ENCODE measurements around the gene XYLT1. TPM values are rescaled to one million over a fixed set of nuclear protein-coding genes. Genes with fewer than 3 reads are reported as not detected.

The XYLT1 gene
- total RNA-seq, 3 donors from 2014 or later (not counting 1 experiment from before 2014, with no cell fraction given): 40.9 to 55.5 (median 43.8) TPM

- intact Hi-C loops (cut with micrococcal nuclease): loop anchor here (2.0 to 5.0 kb wide), 3 partner anchors 117 to 247 kb away; partner anchors contain the start of gene XYLT1
- peak overlapping the region; percentile 79 to 84 for H3K27ac Mint-ChIP-seq
- no peak for DNase-seq
- H3K9me3 Mint-ChIP-seq: no peaks in the 10 kb centered on the region
- peaks cover 7% of the 10 kb centered on the region for H3K36me3 Mint-ChIP-seq
- H3K4me3 Mint-ChIP-seq: peak overlapping the region; percentile 82
- Histone ChIP-seq H3K4me3 (ENCODE audit: low read length) (no peak overlapping the region), H3K27ac (ENCODE audit: low read length) (no peak overlapping the region), H3K27me3 (ENCODE audit: control insufficient read depth, insufficient read depth, low read length) (no peaks in the 10 kb centered on the region), H3K36me3 (ENCODE audit: control insufficient read depth, insufficient read depth, low read length) (peaks cover 3% of the 10 kb centered on the region), H3K9me3 (ENCODE audit: control insufficient read depth, insufficient read depth, low read length) (no peaks in the 10 kb centered on the region), H3K4me1 (ENCODE audit: control insufficient read depth, insufficient read depth, low read length) (peaks cover 30% of the 10 kb centered on the region)
- TF ChIP-seq CTCF (IDR thresholded peaks at IDR 0.05): no peak
- 68% methylated on average over 6 of the region's 7 CpGs for WGBS (ENCODE audit: insufficient coverage)
- H3K4me1 Mint-ChIP-seq: peaks cover 42 to 54% of the 10 kb centered on the region in 2 donors
- ATAC-seq: no peak
- H3K27me3 Mint-ChIP-seq (ENCODE audit: low read depth in 2 of 2): no peaks in the 10 kb centered on the region
Measured at GRCh38 chr16:17225541-17225940, 245.2 kb downstream of the XYLT1 start.

DNA sequence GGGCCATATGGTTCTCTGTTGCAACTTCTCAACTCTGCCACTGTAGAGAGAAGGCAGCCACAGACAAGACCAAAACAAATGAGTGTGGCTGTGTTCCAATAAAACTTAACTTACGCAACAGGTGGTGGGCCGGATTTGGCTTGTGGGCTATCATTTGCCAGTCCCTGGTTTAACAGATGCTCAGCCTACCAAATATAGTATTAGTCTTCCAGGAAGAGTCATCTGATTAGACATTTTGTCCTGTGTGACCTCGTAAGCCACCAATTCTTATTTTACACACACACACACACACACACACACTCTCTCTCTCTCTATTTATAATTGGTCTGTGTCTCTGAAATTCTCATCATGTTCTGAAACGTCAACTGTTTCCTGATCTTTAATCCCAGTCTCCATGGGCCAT is 245.9 kb downstream of the XYLT1 start:
- H3K36me3 Mint-ChIP-seq: peaks cover 7% of the 10 kb centered on the region
- Histone ChIP-seq H3K27me3 (ENCODE audit: control insufficient read depth, insufficient read depth, low read length) (no peaks in the 10 kb centered on the region), H3K4me1 (ENCODE audit: control insufficient read depth, insufficient read depth, low read length) (peaks cover 30% of the 10 kb centered on the region), H3K27ac (ENCODE audit: low read length) (peak overlapping the region; percentile 28), H3K36me3 (ENCODE audit: control insufficient read depth, insufficient read depth, low read length) (peaks cover under 1% of the 10 kb centered on the region), H3K9me3 (ENCODE audit: control insufficient read depth, insufficient read depth, low read length) (no peaks in the 10 kb centered on the region), H3K4me3 (ENCODE audit: low read length) (no peak overlapping the region)
- H3K27ac Mint-ChIP-seq: peak overlapping the region; percentile 79 to 84
- peaks cover 38 to 50% of the 10 kb centered on the region in 2 donors for H3K4me1 Mint-ChIP-seq
- intact Hi-C loops (cut with micrococcal nuclease): loop anchor here (2.0 to 5.0 kb wide), 4 partner anchors 118 to 247 kb away; partner anchors contain the start of gene XYLT1
- DNase-seq: peak; percentile 63 to 66
- no peaks in the 10 kb centered on the region for H3K9me3 Mint-ChIP-seq
- 15% methylated on average over 4 of the region's 4 CpGs for WGBS (ENCODE audit: insufficient coverage)
- TF ChIP-seq CTCF (IDR thresholded peaks at IDR 0.05): no peak
- ATAC-seq: peak; percentile 83 to 92 (median 83)
- H3K27me3 Mint-ChIP-seq (ENCODE audit: low read depth in 2 of 2): no peaks in the 10 kb centered on the region
- H3K4me3 Mint-ChIP-seq: peak overlapping the region; percentile 82

GRCh38 chr16:17224350-17224749 is 246.4 kb downstream of the XYLT1 start:
- peak overlapping the region; percentile 28 for H3K27ac ChIP-seq (ENCODE audit: low read length)
- 50% methylated on average over 5 of the region's 5 CpGs for WGBS (ENCODE audit: insufficient coverage)
- DNase-seq (no peak), ATAC-seq (peak; percentile 19 to 34 (median 27))
- TF ChIP-seq CTCF (IDR thresholded peaks at IDR 0.05): no peak
- Mint-ChIP-seq H3K4me1 (peaks cover 38 to 50% of the 10 kb centered on the region in 2 donors), H3K9me3 (no peaks in the 10 kb centered on the region), H3K36me3 (peaks cover 7% of the 10 kb centered on the region), H3K27me3 (ENCODE audit: low read depth in 2 of 2) (no peaks in the 10 kb centered on the region), H3K27ac (peak overlapping the region; percentile 79 to 84), H3K4me3 (peak overlapping the region; percentile 82)
- intact Hi-C loops (cut with micrococcal nuclease): loop anchor here (2.0 to 5.0 kb wide), 3 partner anchors 118 to 197 kb away; no protein-coding TSS in a partner anchor
- H3K27me3 ChIP-seq (ENCODE audit: control insufficient read depth, insufficient read depth, low read length): no peaks in the 10 kb centered on the region
- H3K4me3 ChIP-seq (ENCODE audit: low read length): no peak overlapping the region
- peaks cover 30% of the 10 kb centered on the region for H3K4me1 ChIP-seq (ENCODE audit: control insufficient read depth, insufficient read depth, low read length)
- no peaks in the 10 kb centered on the region for H3K36me3 ChIP-seq (ENCODE audit: control insufficient read depth, insufficient read depth, low read length)
- no peaks in the 10 kb centered on the region for H3K9me3 ChIP-seq (ENCODE audit: control insufficient read depth, insufficient read depth, low read length)

GRCh38 chr16:17223576-17223975 is 247.2 kb downstream of the XYLT1 start:
- H3K9me3 Mint-ChIP-seq: no peaks in the 10 kb centered on the region
- no peaks in the 10 kb centered on the region for H3K9me3 ChIP-seq (ENCODE audit: control insufficient read depth, insufficient read depth, low read length)
- peaks cover 30% of the 10 kb centered on the region for H3K4me1 ChIP-seq (ENCODE audit: control insufficient read depth, insufficient read depth, low read length)
- no peaks in the 10 kb centered on the region for H3K27me3 ChIP-seq (ENCODE audit: control insufficient read depth, insufficient read depth, low read length)
- H3K27me3 Mint-ChIP-seq (ENCODE audit: low read depth in 2 of 2): no peaks in the 10 kb centered on the region
- no peak overlapping the region for H3K4me3 ChIP-seq (ENCODE audit: low read length)
- H3K27ac ChIP-seq (ENCODE audit: low read length): no peak overlapping the region
- peaks cover 38 to 50% of the 10 kb centered on the region in 2 donors for H3K4me1 Mint-ChIP-seq
- intact Hi-C loops (cut with micrococcal nuclease): loop anchor here (5.0 kb wide), 1 partner anchor 196 kb away; no protein-coding TSS in a partner anchor
- DNase-seq: no peak
- peaks cover 7% of the 10 kb centered on the region for H3K36me3 Mint-ChIP-seq
- no peaks in the 10 kb centered on the region for H3K36me3 ChIP-seq (ENCODE audit: control insufficient read depth, insufficient read depth, low read length)
- no peak for TF ChIP-seq CTCF (IDR thresholded peaks at IDR 0.05)
- no peak overlapping the region for H3K27ac Mint-ChIP-seq
- no peak overlapping the region for H3K4me3 Mint-ChIP-seq
- ATAC-seq: no peak
- WGBS (ENCODE audit: insufficient coverage): 84% methylated on average over 3 of the region's 3 CpGs

All from natural killer cell (primary cell).